ENCODE measurements around the gene BRSK2. TPM values are rescaled to one million over a fixed set of nuclear protein-coding genes. Genes with fewer than 3 reads are reported as not detected.

BRSK2 gene
- total RNA-seq, 1 donor from 2014 or later: not detected

GRCh38 chr11:1470681-1471611, 81.2 kb downstream of the BRSK2 start:
- TF ChIP-seq CTCF (IDR thresholded peaks at IDR 0.05; ENCODE audit: insufficient read depth, low read length, severe bottlenecking): no peak
- H3K4me3 ChIP-seq (ENCODE audit: low read depth, low read length): no peak overlapping the region
- no peak for FAIRE-seq
- no peak for DNase-seq (ENCODE audit: low read depth)
- no peaks in the 10 kb centered on the region for H3K27me3 ChIP-seq (ENCODE audit: control insufficient read depth, insufficient read depth, low read length)
- H3K36me3 ChIP-seq (ENCODE audit: control insufficient read depth, insufficient read depth, low read length): peaks cover 6% of the 10 kb centered on the region

- H3K27me3 ChIP-seq (ENCODE audit: control insufficient read depth, insufficient read depth, low read length): no peaks in the 10 kb centered on the region
- FAIRE-seq (no peak), DNase-seq (ENCODE audit: low read depth) (no peak)
- no peak for TF ChIP-seq CTCF (IDR thresholded peaks at IDR 0.05; ENCODE audit: insufficient read depth, low read length, severe bottlenecking)
- H3K4me3 ChIP-seq (ENCODE audit: low read depth, low read length): no peak overlapping the region
- H3K36me3 ChIP-seq (ENCODE audit: control insufficient read depth, insufficient read depth, low read length): peaks cover 6% of the 10 kb centered on the region
Observed at GRCh38 chr11:1471736-1472135, 82.0 kb downstream of the BRSK2 start.

GRCh38 chr11:1472180-1473005, 82.7 kb downstream of the BRSK2 start:
- no peak for TF ChIP-seq CTCF (IDR thresholded peaks at IDR 0.05; ENCODE audit: insufficient read depth, low read length, severe bottlenecking)
- H3K27me3 ChIP-seq (ENCODE audit: control insufficient read depth, insufficient read depth, low read length): no peaks in the 10 kb centered on the region
- H3K36me3 ChIP-seq (ENCODE audit: control insufficient read depth, insufficient read depth, low read length): peaks cover 10% of the 10 kb centered on the region
- FAIRE-seq (no peak), DNase-seq (ENCODE audit: low read depth) (no peak)
- no peak overlapping the region for H3K4me3 ChIP-seq (ENCODE audit: low read depth, low read length)

GRCh38 chr11:1473011-1473628, 83.4 kb downstream of the BRSK2 start:
- TF ChIP-seq CTCF (IDR thresholded peaks at IDR 0.05; ENCODE audit: insufficient read depth, low read length, severe bottlenecking): no peak
- H3K27me3 ChIP-seq (ENCODE audit: control insufficient read depth, insufficient read depth, low read length): no peaks in the 10 kb centered on the region
- DNase-seq (ENCODE audit: low read depth) (no peak), FAIRE-seq (no peak)
- peaks cover 12% of the 10 kb centered on the region for H3K36me3 ChIP-seq (ENCODE audit: control insufficient read depth, insufficient read depth, low read length)
- H3K4me3 ChIP-seq (ENCODE audit: low read depth, low read length): no peak overlapping the region

GRCh38 chr11:1473786-1474185, 84.1 kb downstream of the BRSK2 start:
- no peak for TF ChIP-seq CTCF (IDR thresholded peaks at IDR 0.05; ENCODE audit: insufficient read depth, low read length, severe bottlenecking)
- Histone ChIP-seq H3K4me3 (ENCODE audit: low read depth, low read length) (no peak overlapping the region), H3K36me3 (ENCODE audit: control insufficient read depth, insufficient read depth, low read length) (peaks cover 18% of the 10 kb centered on the region), H3K27me3 (ENCODE audit: control insufficient read depth, insufficient read depth, low read length) (no peaks in the 10 kb centered on the region)
- no peak for FAIRE-seq
- DNase-seq (ENCODE audit: low read depth): no peak
